HepG2 (cell line): Measurements from ENCODE around the gene SYNM. TPM values are rescaled to one million over a fixed set of nuclear protein-coding genes. Genes with fewer than 3 reads are reported as not detected.

Source experiments
- ATAC-seq: fragments of 200-7000 bp; cut with Tn5 transposase; 3 replicates; pipeline ENCODE4 v1.9.1; 2020; ENCODE audit warnings: mild to moderate bottlenecking, moderate library complexity
- BruUV-seq: library from RNA; stranded (reverse); fragments of 400-500 nt; replicated peaks from 2 replicates; lab custom pipeline; 2021; lab: Mats Ljungman, UMichigan
- CTCF ChIA-PET: fragments of 300-600 bp; formaldehyde crosslinking; extraction: SDS; loops from one replicate; lab custom pipeline; 2021; ENCODE audit warnings: low total read pairs, inconsistent platforms, low intra/inter-chr PET ratio; lab: Yijun Ruan, JAX
- POLR2A ChIA-PET: fragments of 350-600 bp; sonication (Branson Sonifier 250); formaldehyde crosslinking; loops from one replicate; lab custom pipeline; 2020; ENCODE audit warnings: antibody characterized with exemption, inconsistent platforms; lab: Yijun Ruan, JAX
- DNase-seq: peaks from one replicate; pipeline ENCODE4 v3.0.0-alpha.2; 2015; ENCODE audit warnings: low spot score
- FAIRE-seq: peaks from 3 replicates; lab custom pipeline; 2011; peaks lifted over from hg19 to GRCh38; lab: Jason Lieb, UNC
- H2AFZ ChIP-seq: one replicate; pipeline ENCODE4 v1.6.1; 2011; ENCODE audit warnings: low read length, inconsistent platforms
- H3K27ac ChIP-seq: fragments of 300-600 bp; 3 replicates; pipeline ENCODE4 v1.8.0; 2011; ENCODE audit warnings: mixed run types, mild to moderate bottlenecking, mixed read lengths, low read length, inconsistent platforms; ENCODE audit not compliant: insufficient read depth; ENCODE audit errors: extremely low read length
- H3K27me3 ChIP-seq, 2 experiments: fragments of 200-600 bp in 1 of 2; 2 replicates in 1 of 2; 3 replicates in 1 of 2; pipeline versions ENCODE4 v1.6.0 to v1.8.0; 2011; ENCODE audit warnings: low read length in 2 of 2, mild to moderate bottlenecking in 2 of 2, moderate library complexity in 2 of 2, inconsistent platforms in 1 of 2; ENCODE audit not compliant: insufficient read depth in 2 of 2, control insufficient read depth in 1 of 2
- H3K36me3 ChIP-seq, 2 experiments: fragments of 200-600 bp in 1 of 2; replicated peaks in 1 of 2; 2 replicates in 1 of 2; 3 replicates in 1 of 2; pipeline versions ENCODE4 v1.5.1 to v1.8.0; 2011; ENCODE audit warnings: low read length in 2 of 2, inconsistent platforms in 1 of 2; ENCODE audit not compliant: insufficient read depth in 2 of 2, control insufficient read depth in 1 of 2
- H3K4me1 ChIP-seq: 2 replicates; pipeline ENCODE4 v1.5.1; 2012; ENCODE audit warnings: low read length, inconsistent platforms; ENCODE audit not compliant: insufficient read depth
- H3K4me2 ChIP-seq: 2 replicates; pipeline ENCODE4 v1.6.0; 2011; ENCODE audit warnings: low read depth, low read length, inconsistent platforms
- H3K4me3 ChIP-seq, 3 experiments: fragments of 200-600 bp in 1 of 3; sonication (generic), shearing (Covaris generic) in 1 of 3; replicated peaks in 1 of 3; 2 replicates each; pipeline ENCODE4 v1.5.1; 2011 to 2016; ENCODE audit warnings: low read length in 3 of 3, inconsistent platforms in 2 of 3, low read depth in 2 of 3, mild to moderate bottlenecking in 2 of 3, control low read depth in 1 of 3, mixed read lengths in 1 of 3; ENCODE audit not compliant: insufficient read depth in 1 of 3
- H3K79me2 ChIP-seq: one replicate; pipeline ENCODE4 v1.6.1; 2011; ENCODE audit warnings: low read length, inconsistent platforms; ENCODE audit not compliant: insufficient read depth
- H3K9ac ChIP-seq: 2 replicates; pipeline ENCODE4 v1.6.0; 2011; ENCODE audit warnings: mild to moderate bottlenecking, low read depth, low read length, inconsistent platforms; ENCODE audit not compliant: insufficient read depth
- H3K9me3 ChIP-seq: 2 replicates; pipeline ENCODE4 v1.5.1; 2012; ENCODE audit warnings: mild to moderate bottlenecking, low read length
- H4K20me1 ChIP-seq: 2 replicates; pipeline ENCODE4 v1.6.0; 2011; ENCODE audit warnings: inconsistent platforms, mild to moderate bottlenecking, low read length, moderate library complexity; ENCODE audit not compliant: insufficient read depth
- ATF7 ChIP-seq, 2 experiments: fragments of 450-650 bp in 1 of 2; sonication (generic) in 1 of 2; formaldehyde crosslinking in 1 of 2; IDR thresholded peaks; 2 replicates each; pipeline versions ENCODE4 v1.4.0 to v1.6.1; 2016 to 2020; ENCODE audit warnings: antibody characterized with exemption in 1 of 2, mild to moderate bottlenecking in 1 of 2, missing genetic modification reagents in 1 of 2
- CEBPB ChIP-seq: IDR thresholded peaks from 2 replicates; pipeline ENCODE4 v1.6.1; 2011; ENCODE audit warnings: low read depth, low read length, improper control_type of control experiment, borderline replicate concordance
- CEBPG ChIP-seq: IDR thresholded peaks from 2 replicates; pipeline ENCODE4 v1.6.1; 2016
- HDAC1 ChIP-seq: sonication (generic); formaldehyde crosslinking; IDR thresholded peaks from 2 replicates; pipeline ENCODE4 v1.5.1; 2020; ENCODE audit warnings: mild to moderate bottlenecking, missing genetic modification reagents
- PAX8 ChIP-seq: sonication (generic); formaldehyde crosslinking; IDR thresholded peaks from 2 replicates; pipeline ENCODE4 v1.8.0; 2022; ENCODE audit warnings: mild to moderate bottlenecking, missing genetic modification reagents, borderline replicate concordance
- SETDB1 ChIP-seq: sonication (generic); formaldehyde crosslinking; IDR thresholded peaks from 2 replicates; pipeline ENCODE4 v1.5.1; 2020; ENCODE audit warnings: missing genetic modification reagents, mild to moderate bottlenecking, borderline replicate concordance
- ZNF256 ChIP-seq: sonication (generic); formaldehyde crosslinking; conservative IDR thresholded peaks from 2 replicates; pipeline ENCODE4 v1.4.0; 2020; ENCODE audit warnings: missing genetic modification reagents
- ZNF333 ChIP-seq: sonication (generic); formaldehyde crosslinking; IDR thresholded peaks from 2 replicates; pipeline ENCODE4 v1.4.0; 2020; ENCODE audit warnings: mild to moderate bottlenecking, missing genetic modification reagents, borderline replicate concordance
- ZSCAN25 ChIP-seq: sonication (generic); formaldehyde crosslinking; IDR thresholded peaks from 2 replicates; pipeline ENCODE4 v1.8.0; 2022; ENCODE audit warnings: mild to moderate bottlenecking, missing genetic modification reagents
- WGBS: methylation state at CpG from one replicate; pipeline ENCODE4 v1.1.6; 2017; ENCODE audit warnings: low lambda C conversion rate; 5-methylcytosine and 5-hydroxymethylcytosine counted together
- in situ Hi-C: cut with HindIII; loops from 2 replicates; pipeline ENCODE4 v1.10.0; 2017; ENCODE audit warnings: low pct_unique_long_range_greater_than_20kb; ENCODE audit not compliant: extremely low pct_ligation_motif_present
- intact Hi-C: fragments of 100-400 bp; cut with micrococcal nuclease; formaldehyde crosslinking; loops from one replicate; pipeline ENCODE4 v1.10.0; 2022; ENCODE audit not compliant: unreplicated experiment
- polyA plus RNA-seq, 8 experiments: library from polyadenylated mRNA; depleted of rRNA in 3 of 8; stranded (reverse) in 7 of 8; unstranded in 1 of 8; fragments of >200 nt; fragmentation: Illumina TruSeq in 4 of 8; extraction: Trizol in 4 of 8; gene quantifications; 2 replicates each; pipeline versions ENCODE4 v1.2.1 to v1.2.3, GENCODE V29; 2011 to 2016; ENCODE audit warnings: low read depth in 4 of 8, missing spikeins in 1 of 8, mixed read lengths in 1 of 8; ENCODE audit not compliant: insufficient read depth in 1 of 8
- total RNA-seq, 5 experiments: library from RNA; depleted of rRNA; stranded (reverse); fragments of >200 nt; fragmentation: Illumina TruSeq; extraction: Trizol; gene quantifications; 2 replicates each; pipeline ENCODE4 v1.2.3, GENCODE V29; 2016; ENCODE audit warnings: low read depth in 1 of 5
- TF ChIP-seq, protein P1 (sequence below): sonication (generic); formaldehyde crosslinking; IDR thresholded peaks from 2 replicates; pipeline ENCODE4 v1.5.1; 2020; ENCODE audit warnings: missing genetic modification reagents, mild to moderate bottlenecking, borderline replicate concordance
- TF ChIP-seq, protein P2 (sequence below): sonication (generic); formaldehyde crosslinking; IDR thresholded peaks from one replicate; pipeline ENCODE4 v1.5.1; 2020; ENCODE audit warnings: mild to moderate bottlenecking, missing genetic modification reagents; ENCODE audit errors: not compliant biosample characterization
- TF ChIP-seq, protein P3 (sequence below): sonication (generic); formaldehyde crosslinking; IDR thresholded peaks from 2 replicates; pipeline ENCODE4 v1.8.0; 2022; ENCODE audit warnings: mild to moderate bottlenecking, missing genetic modification reagents, borderline replicate concordance

Gene SYNM
- total and polyA plus RNA-seq, 2 of the 13 experiments (the other 11 are each of a cell fraction or from before 2014, with no cell fraction given), result 1.1 to 3.7 TPM

DNA sequence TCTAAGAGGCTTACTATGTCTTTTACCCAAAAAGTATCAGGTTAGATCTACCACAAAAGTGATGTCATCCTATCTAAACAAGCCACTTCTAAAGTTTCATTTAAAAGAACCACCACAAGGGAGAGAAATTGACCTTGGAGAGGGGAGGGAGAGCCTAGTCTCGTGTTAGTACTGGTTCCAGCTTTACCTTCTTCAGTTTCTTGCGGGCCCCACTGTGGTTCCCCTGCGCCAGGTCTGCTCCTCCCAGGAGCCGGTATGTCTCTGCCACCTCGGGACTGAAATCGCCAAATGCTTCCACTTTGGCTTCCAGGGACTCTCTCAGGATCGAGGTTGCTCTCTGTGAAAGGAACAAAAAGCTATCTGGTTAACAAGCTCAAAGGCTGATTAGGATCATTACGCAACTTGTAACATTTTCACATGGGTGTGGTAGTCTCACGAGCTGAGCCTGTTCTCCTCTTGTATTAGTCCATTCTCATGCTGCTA lies 51.1 kb downstream of the SYNM start:
- no peaks in the 10 kb centered on the region for H3K79me2 ChIP-seq
- peak; percentile 60 for FAIRE-seq
- no TSS peak for BruUV-seq
- no peaks in the 10 kb centered on the region for H3K27me3 ChIP-seq
- no peak overlapping the region for H2AFZ ChIP-seq
- H3K36me3 ChIP-seq, result peaks cover 0 to 13% of the 10 kb centered on the region in 2 experiments; a peak in 2 of 5 replicates
- DNase-seq, result peak; percentile 58
- peaks cover 15% of the 10 kb centered on the region for H3K4me1 ChIP-seq
- intact Hi-C loops, result loop anchor here (2.0 kb wide), 1 partner anchor 25 kb away; no protein-coding TSS in a partner anchor
- ChIA-PET CTCF (no interaction called here), POLR2A (interaction anchor here (1.0 kb wide), 1 partner anchor 12 kb away, joined by 3 read pairs; no protein-coding TSS in a partner anchor)
- ATAC-seq, result peak; percentile 74
- peak overlapping the region; percentile 29; the same call in 1 of the 2 replicates for H3K4me2 ChIP-seq
- peak overlapping the region; percentile 46 for H3K27ac ChIP-seq
- H3K9me3 ChIP-seq, result no peaks in the 10 kb centered on the region
- H3K4me3 ChIP-seq, result no peak overlapping the region
- WGBS, result 36% methylated on average over 9 of the region's 9 CpGs
- no peaks in the 10 kb centered on the region for H4K20me1 ChIP-seq
- in situ Hi-C loops, result no loop called here
- H3K9ac ChIP-seq, result no peak overlapping the region; the same call in 1 of the 2 replicates
- TF ChIP-seq ZNF333 (CRISPR knock-in tag), result peak; percentile 39; the same call in 1 of the 2 replicates
- peak; percentile 53; the same call in 1 of the 2 replicates for TF ChIP-seq ATF7 (IDR thresholded peaks at IDR 0.05)
- TF ChIP-seq ATF7 (CRISPR knock-in tag; IDR thresholded peaks at IDR 0.05), result no peak
- TF ChIP-seq ZSCAN25 (CRISPR knock-in tag), result no peak
- TF ChIP-seq CEBPB, result peak; percentile 94
- TF ChIP-seq, protein P1, sequence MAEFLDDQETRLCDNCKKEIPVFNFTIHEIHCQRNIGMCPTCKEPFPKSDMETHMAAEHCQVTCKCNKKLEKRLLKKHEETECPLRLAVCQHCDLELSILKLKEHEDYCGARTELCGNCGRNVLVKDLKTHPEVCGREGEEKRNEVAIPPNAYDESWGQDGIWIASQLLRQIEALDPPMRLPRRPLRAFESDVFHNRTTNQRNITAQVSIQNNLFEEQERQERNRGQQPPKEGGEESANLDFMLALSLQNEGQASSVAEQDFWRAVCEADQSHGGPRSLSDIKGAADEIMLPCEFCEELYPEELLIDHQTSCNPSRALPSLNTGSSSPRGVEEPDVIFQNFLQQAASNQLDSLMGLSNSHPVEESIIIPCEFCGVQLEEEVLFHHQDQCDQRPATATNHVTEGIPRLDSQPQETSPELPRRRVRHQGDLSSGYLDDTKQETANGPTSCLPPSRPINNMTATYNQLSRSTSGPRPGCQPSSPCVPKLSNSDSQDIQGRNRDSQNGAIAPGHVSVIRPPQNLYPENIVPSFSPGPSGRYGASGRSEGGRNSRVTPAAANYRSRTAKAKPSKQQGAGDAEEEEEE, result no peak
- TF ChIP-seq, protein P2, sequence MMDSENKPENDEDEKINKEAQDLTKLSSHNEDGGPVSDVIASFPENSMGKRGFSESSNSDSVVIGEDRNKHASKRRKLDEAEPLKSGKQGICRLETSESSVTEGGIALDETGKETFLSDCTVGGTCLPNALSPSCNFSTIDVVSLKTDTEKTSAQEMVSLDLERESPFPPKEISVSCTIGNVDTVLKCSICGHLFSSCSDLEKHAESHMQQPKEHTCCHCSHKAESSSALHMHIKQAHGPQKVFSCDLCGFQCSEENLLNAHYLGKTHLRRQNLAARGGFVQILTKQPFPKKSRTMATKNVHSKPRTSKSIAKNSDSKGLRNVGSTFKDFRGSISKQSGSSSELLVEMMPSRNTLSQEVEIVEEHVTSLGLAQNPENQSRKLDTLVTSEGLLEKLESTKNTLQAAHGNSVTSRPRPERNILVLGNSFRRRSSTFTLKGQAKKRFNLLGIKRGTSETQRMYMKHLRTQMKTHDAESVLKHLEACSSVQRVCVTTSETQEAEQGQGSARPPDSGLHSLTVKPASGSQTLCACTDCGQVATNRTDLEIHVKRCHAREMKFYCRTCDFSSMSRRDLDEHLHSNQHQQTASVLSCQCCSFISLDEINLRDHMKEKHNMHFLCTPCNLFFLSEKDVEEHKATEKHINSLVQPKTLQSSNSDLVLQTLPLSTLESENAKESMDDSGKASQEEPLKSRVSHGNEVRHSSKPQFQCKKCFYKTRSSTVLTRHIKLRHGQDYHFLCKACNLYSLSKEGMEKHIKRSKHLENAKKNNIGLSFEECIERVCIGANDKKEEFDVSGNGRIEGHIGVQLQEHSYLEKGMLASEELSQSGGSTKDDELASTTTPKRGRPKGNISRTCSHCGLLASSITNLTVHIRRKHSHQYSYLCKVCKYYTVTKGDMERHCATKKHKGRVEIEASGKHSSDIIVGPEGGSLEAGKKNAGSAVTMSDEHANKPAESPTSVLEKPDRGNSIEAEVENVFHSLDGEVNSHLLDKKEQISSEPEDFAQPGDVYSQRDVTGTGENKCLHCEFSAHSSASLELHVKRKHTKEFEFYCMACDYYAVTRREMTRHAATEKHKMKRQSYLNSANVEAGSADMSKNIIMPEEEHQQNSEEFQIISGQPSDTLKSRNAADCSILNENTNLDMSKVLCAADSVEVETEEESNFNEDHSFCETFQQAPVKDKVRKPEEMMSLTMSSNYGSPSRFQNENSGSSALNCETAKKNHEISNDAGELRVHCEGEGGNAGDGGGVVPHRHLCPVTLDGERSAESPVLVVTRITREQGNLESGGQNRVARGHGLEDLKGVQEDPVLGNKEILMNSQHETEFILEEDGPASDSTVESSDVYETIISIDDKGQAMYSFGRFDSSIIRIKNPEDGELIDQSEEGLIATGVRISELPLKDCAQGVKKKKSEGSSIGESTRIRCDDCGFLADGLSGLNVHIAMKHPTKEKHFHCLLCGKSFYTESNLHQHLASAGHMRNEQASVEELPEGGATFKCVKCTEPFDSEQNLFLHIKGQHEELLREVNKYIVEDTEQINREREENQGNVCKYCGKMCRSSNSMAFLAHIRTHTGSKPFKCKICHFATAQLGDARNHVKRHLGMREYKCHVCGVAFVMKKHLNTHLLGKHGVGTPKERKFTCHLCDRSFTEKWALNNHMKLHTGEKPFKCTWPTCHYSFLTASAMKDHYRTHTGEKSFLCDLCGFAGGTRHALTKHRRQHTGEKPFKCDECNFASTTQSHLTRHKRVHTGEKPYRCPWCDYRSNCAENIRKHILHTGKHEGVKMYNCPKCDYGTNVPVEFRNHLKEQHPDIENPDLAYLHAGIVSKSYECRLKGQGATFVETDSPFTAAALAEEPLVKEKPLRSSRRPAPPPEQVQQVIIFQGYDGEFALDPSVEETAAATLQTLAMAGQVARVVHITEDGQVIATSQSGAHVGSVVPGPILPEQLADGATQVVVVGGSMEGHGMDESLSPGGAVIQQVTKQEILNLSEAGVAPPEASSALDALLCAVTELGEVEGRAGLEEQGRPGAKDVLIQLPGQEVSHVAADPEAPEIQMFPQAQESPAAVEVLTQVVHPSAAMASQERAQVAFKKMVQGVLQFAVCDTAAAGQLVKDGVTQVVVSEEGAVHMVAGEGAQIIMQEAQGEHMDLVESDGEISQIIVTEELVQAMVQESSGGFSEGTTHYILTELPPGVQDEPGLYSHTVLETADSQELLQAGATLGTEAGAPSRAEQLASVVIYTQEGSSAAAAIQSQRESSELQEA (CRISPR knock-in tag), result no peak
- no peak for TF ChIP-seq ZNF256 (CRISPR knock-in tag)
- TF ChIP-seq PAX8 (CRISPR knock-in tag), result no peak
- no peak for TF ChIP-seq SETDB1 (CRISPR knock-in tag)
- TF ChIP-seq CEBPG (CRISPR knock-in tag), result peak; percentile 89
- no peak for TF ChIP-seq HDAC1 (CRISPR knock-in tag)
- TF ChIP-seq, protein P3, sequence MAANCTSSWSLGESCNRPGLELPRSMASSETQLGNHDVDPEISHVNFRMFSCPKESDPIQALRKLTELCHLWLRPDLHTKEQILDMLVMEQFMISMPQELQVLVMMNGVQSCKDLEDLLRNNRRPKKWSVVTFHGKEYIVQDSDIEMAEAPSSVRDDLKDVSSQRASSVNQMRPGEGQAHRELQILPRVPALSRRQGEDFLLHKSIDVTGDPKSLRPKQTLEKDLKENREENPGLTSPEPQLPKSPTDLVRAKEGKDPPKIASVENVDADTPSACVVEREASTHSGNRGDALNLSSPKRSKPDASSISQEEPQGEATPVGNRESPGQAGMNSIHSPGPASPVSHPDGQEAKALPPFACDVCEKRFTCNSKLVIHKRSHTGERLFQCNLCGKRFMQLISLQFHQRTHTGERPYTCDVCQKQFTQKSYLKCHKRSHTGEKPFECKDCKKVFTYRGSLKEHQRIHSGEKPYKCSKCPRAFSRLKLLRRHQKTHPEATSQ (CRISPR knock-in tag), result peak; percentile 50; the same call in 1 of the 2 replicates
